ENCODE measurements around the gene MOV10L1.

MOV10L1 gene

GRCh38 chr22:50089682-50090411 is at the start of gene MOV10L1:
Gene MOV10L1 (plus strand): TSS chr22:50090006. CDS start chr22:50090089, 83 bp downstream.
- peak; percentile 44 to 73 (median 66) for DNase-seq

GRCh38 chr22:50040717-50041116 is 49.1 kb upstream of the MOV10L1 start:
- DNase-seq, result no peak

GRCh38 chr22:50041361-50042065 is 48.3 kb upstream of the MOV10L1 start:
- no peak for DNase-seq

- no peak for DNase-seq
Observed at GRCh38 chr22:50044485-50045118, 45.2 kb upstream of the MOV10L1 start.

GRCh38 chr22:50045211-50046018 is 44.4 kb upstream of the MOV10L1 start:
- DNase-seq, result no peak

- no peak for DNase-seq
Observed at GRCh38 chr22:50046019-50046415, 43.8 kb upstream of the MOV10L1 start.

GRCh38 chr22:50046481-50047245 is 43.1 kb upstream of the MOV10L1 start:
- no peak for DNase-seq

GRCh38 chr22:50047346-50047745 is 42.5 kb upstream of the MOV10L1 start:
- no peak for DNase-seq

GRCh38 chr22:50048061-50048765 is 41.6 kb upstream of the MOV10L1 start:
- DNase-seq, result no peak

- no peak for DNase-seq
Observed at GRCh38 chr22:50048836-50049235, 41.0 kb upstream of the MOV10L1 start.

- DNase-seq, result no peak
Observed at GRCh38 chr22:50049299-50050195, 40.3 kb upstream of the MOV10L1 start.

- DNase-seq, result no peak
Observed at GRCh38 chr22:50051930-50052329, 37.9 kb upstream of the MOV10L1 start.

- no peak for DNase-seq
Observed at GRCh38 chr22:50053861-50054260, 35.9 kb upstream of the MOV10L1 start.

- DNase-seq, result no peak
Observed at GRCh38 chr22:50056214-50056972, 33.4 kb upstream of the MOV10L1 start.

GRCh38 chr22:50057278-50058060 is 32.3 kb upstream of the MOV10L1 start:
- no peak for DNase-seq

- peak in 1 of 3 donors; percentile 20 for DNase-seq
Observed at GRCh38 chr22:50058061-50058905, 31.5 kb upstream of the MOV10L1 start, which contains the start of gene TTLL8. Gene TTLL8 (minus strand): TSS chr22:50058298.
